ENCODE measurements around the gene GUCA1A. TPM values are rescaled to one million over a fixed set of nuclear protein-coding genes. Genes with fewer than 3 reads are reported as not detected.

Gene GUCA1A
- total RNA-seq, 1 experiment from 2014 or later, result 17.2 TPM

DNA sequence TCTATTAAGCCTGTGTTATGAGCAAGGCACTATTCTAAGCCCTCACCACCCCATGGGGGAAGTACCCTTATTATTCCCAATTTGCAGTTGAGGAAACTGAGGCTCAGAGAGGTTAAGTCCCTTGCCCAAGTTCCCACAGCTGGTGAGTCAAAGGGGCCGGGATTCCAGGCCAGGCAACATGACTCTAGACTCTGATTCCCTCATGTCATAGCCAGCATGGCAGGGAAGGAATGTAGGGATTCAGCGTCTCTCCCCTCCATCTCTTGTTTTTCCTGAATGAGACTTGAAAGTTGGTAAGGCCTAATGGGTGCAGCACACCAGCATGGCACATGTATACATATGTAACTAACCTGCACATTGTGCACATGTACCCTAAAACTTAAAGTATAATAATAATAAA lies 37.4 kb upstream of the GUCA1A start:
- Mint-ChIP-seq H3K9me3 (peaks cover 0 to 4% of the 10 kb centered on the region in 2 experiments; a peak in 1 of 5 replicates), H3K4me3 (no peak overlapping the region), H3K4me1 (peaks cover 67 to 71% of the 10 kb centered on the region in 2 experiments), H3K36me3 (ENCODE audit: insufficient read depth in 1 of 3, low read depth in 3 of 3) (peaks cover 15 to 38% (median 33%) of the 10 kb centered on the region in 3 experiments), H3K27me3 (ENCODE audit: low read depth) (peaks cover 1% of the 10 kb centered on the region; the same call in 1 of the 2 replicates), H3K27ac (no peak overlapping the region)
- TF ChIP-seq, protein P1, sequence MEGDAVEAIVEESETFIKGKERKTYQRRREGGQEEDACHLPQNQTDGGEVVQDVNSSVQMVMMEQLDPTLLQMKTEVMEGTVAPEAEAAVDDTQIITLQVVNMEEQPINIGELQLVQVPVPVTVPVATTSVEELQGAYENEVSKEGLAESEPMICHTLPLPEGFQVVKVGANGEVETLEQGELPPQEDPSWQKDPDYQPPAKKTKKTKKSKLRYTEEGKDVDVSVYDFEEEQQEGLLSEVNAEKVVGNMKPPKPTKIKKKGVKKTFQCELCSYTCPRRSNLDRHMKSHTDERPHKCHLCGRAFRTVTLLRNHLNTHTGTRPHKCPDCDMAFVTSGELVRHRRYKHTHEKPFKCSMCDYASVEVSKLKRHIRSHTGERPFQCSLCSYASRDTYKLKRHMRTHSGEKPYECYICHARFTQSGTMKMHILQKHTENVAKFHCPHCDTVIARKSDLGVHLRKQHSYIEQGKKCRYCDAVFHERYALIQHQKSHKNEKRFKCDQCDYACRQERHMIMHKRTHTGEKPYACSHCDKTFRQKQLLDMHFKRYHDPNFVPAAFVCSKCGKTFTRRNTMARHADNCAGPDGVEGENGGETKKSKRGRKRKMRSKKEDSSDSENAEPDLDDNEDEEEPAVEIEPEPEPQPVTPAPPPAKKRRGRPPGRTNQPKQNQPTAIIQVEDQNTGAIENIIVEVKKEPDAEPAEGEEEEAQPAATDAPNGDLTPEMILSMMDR (conservative IDR thresholded peaks at IDR 0.05), result no peak
- H2BK20ac ChIP-seq (ENCODE audit: low read depth, low read length, poor library complexity, severe bottlenecking), result no peak overlapping the region
- H3K9me3 ChIP-seq (ENCODE audit: control insufficient read depth, low read depth, low read length), result no peaks in the 10 kb centered on the region
- no peak overlapping the region for H4K91ac ChIP-seq (ENCODE audit: insufficient read length, low read depth, low read length)
- no peaks in the 10 kb centered on the region for H4K20me1 ChIP-seq (ENCODE audit: control insufficient read depth, insufficient read depth, insufficient read length)
- H3T11ph ChIP-seq (ENCODE audit: low read length), result no peak overlapping the region
- H2BK15ac ChIP-seq (ENCODE audit: low read depth, low read length), result no peak overlapping the region
- H3K79me2 ChIP-seq (ENCODE audit: insufficient read depth, low read length), result peaks cover 13% of the 10 kb centered on the region; the same call in 1 of the 2 replicates
- DNase-seq, result no peak
- H2BK5ac ChIP-seq (ENCODE audit: insufficient read length, low read length), result no peak overlapping the region
- H2BK120ac ChIP-seq (ENCODE audit: low read depth, low read length, poor library complexity, severe bottlenecking), result no peak overlapping the region
- no peak overlapping the region for H2AFZ ChIP-seq (ENCODE audit: low read length)
- no peak overlapping the region for H3K23ac ChIP-seq (ENCODE audit: insufficient read length, low read depth, low read length)
- no peak overlapping the region for H4K5ac ChIP-seq (ENCODE audit: insufficient read length, low read depth, low read length)
- no peaks in the 10 kb centered on the region for H3K23me2 ChIP-seq (ENCODE audit: insufficient read length, low read depth, low read length, poor library complexity, severe bottlenecking)
- H3K4me1 ChIP-seq (ENCODE audit: insufficient read depth, low read length), result peaks cover 21% of the 10 kb centered on the region
- H4K8ac ChIP-seq (replicated peaks; ENCODE audit: insufficient read length, low read depth, low read length), result no peak overlapping the region
- no peak overlapping the region for H3K14ac ChIP-seq (ENCODE audit: insufficient read depth, low read length)
- no peak overlapping the region for H3K4me2 ChIP-seq (ENCODE audit: insufficient read depth, insufficient read length, low read length)
- no peak overlapping the region for H3K56ac ChIP-seq (ENCODE audit: insufficient read length, low read depth, low read length)
- no peak overlapping the region for H2BK12ac ChIP-seq (ENCODE audit: insufficient read length, low read depth, low read length)
- WGBS (ENCODE audit: extremely low coverage, insufficient read length, low lambda C conversion rate), result no CpG with 5 or more reads among the region's 2 CpGs
- no peak overlapping the region for H2AK5ac ChIP-seq (ENCODE audit: insufficient read length, low read length)
- H3K9ac ChIP-seq (ENCODE audit: extremely low read depth, insufficient read length, low read length), result no peak overlapping the region
- H3K4ac ChIP-seq (ENCODE audit: low read depth, low read length), result no peak overlapping the region
- no peak overlapping the region for H3K18ac ChIP-seq (ENCODE audit: insufficient read length, low read depth, low read length)
- H3K27me3 ChIP-seq (ENCODE audit: insufficient read depth, low read length), result no peaks in the 10 kb centered on the region
- H3K79me1 ChIP-seq (ENCODE audit: insufficient read depth, low read depth, low read length, poor library complexity, severe bottlenecking), result no peaks in the 10 kb centered on the region
- H3K27ac ChIP-seq (ENCODE audit: insufficient read length, low read depth, low read length), result no peak overlapping the region
